Right cardiac atrium (tissue), 5 donors: Measurements from ENCODE around the gene SGCA. TPM values are rescaled to one million over a fixed set of nuclear protein-coding genes. Genes with fewer than 3 reads are reported as not detected.

Source experiments
- ATAC-seq, 2 donors: fragments of 200-7000 bp; cut with Tn5 transposase; one replicate each; pipeline versions ENCODE4 v1.8.0 to v1.9.1; 2020; ENCODE audit warnings: moderate library complexity in 2 of 2, mild to moderate bottlenecking in 1 of 2
- DNase-seq, 3 donors: peaks; one replicate each; pipeline ENCODE4 v3.0.0-alpha.2; 2020
- H3K27ac ChIP-seq: one replicate; pipeline ENCODE4 v1.5.1; 2013; ENCODE audit warnings: mild to moderate bottlenecking, low read length, control low read depth, moderate library complexity
- H3K27me3 ChIP-seq: one replicate; pipeline ENCODE4 v1.6.1; 2013; ENCODE audit not compliant: control insufficient read depth, insufficient read depth
- H3K4me1 ChIP-seq: one replicate; pipeline ENCODE4 v1.6.1; 2013; ENCODE audit warnings: low read length; ENCODE audit not compliant: control insufficient read depth, insufficient read depth
- H3K4me3 ChIP-seq: one replicate; pipeline ENCODE4 v1.5.1; 2013; ENCODE audit warnings: low read length, control low read depth
- H3K9me3 ChIP-seq: one replicate; pipeline ENCODE4 v1.6.1; 2013; ENCODE audit warnings: low read length; ENCODE audit not compliant: control insufficient read depth
- WGBS: extraction: QIAGEN DNeasy Blood & Tissue Kit; methylation state at CpG from one replicate; pipeline ENCODE4 v1.1.7; 2013; 5-methylcytosine and 5-hydroxymethylcytosine counted together
- intact Hi-C, 4 donors: fragments of 100-400 bp; cut with DNase I; formaldehyde crosslinking; loops; one replicate each; pipeline versions ENCODE4 v1.11.0 to v1.14.0; 2022 to 2023
- polyA plus RNA-seq: library from polyadenylated mRNA; stranded (reverse); fragments of 200-250 nt; gene quantifications from one replicate; pipeline ENCODE4 v1.2.3, GENCODE V29; 2013
- total RNA-seq, 4 donors: library from RNA; stranded (reverse); fragmentation: NEBNext Ultra II Directional; extraction: Animal tissue kit (Norgen Biotek cat#: 25700); gene quantifications; one replicate each; pipeline ENCODE4 v1.2.1, GENCODE V29; 2021
- donor health status: healthy with polysubstance abuse.
- donor health status: DM: no; HTN: yes; CAD: no.
- donor health status: DM: no; HTN: no; CAD: no.
- donor health status: DM: no; HTN: yes; CAD: no; lungs with severe emphysema.
- donor health status: DM: yes; HTN: yes; CAD: no.

Gene SGCA
- total and polyA plus RNA-seq, 5 donors = 127 to 156 (median 134) TPM

DNA sequence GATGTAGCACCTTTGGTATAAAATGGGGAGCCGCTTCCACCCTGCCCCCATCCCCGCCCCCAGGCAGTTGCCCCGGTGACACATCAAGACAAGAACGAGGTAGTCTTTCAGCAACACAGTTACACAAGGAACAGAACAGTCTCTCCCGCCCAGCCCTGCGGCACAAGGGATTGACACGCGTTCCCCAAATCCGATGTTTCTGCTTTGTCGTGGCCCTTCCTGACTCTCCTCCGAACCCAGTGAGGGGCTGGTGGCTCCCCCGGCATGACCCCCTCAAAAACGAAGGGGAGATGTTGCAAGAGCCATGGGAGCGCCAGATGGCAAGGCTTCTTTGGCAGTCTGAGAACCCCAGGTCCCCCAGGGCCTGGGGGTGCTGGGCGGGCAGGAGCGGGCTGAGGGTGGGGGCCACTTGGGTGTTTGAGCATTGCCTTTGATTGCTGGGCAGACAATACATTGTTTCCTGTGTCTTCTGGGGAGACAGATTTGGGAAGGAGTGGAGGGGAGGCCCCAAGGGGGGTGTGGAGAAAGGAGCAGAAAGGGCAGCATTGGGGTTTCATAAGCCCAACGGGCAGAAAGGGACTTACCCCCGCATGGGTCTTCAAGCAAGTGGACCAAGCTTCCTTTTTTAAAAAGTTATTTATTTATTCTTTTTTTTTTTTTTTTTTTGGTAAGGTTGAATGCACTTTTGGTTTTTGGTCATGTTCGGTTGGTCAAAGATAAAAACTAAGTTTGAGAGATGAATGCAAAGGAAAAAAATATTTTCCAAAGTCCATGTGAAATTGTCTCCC, 19.0 kb downstream of the SGCA start:
- Histone ChIP-seq H3K27me3 (no peaks in the 10 kb centered on the region), H3K4me1 (no peaks in the 10 kb centered on the region), H3K27ac (no peak overlapping the region), H3K9me3 (no peaks in the 10 kb centered on the region), H3K4me3 (no peak overlapping the region)
- peak in 1 of 2 donors; percentile 29 for ATAC-seq
- intact Hi-C loops = no loop called here
- 50% methylated on average over 19 of the region's 19 CpGs for WGBS
- peak in 2 of 3 donors; percentile 72 to 79 for DNase-seq

DNA sequence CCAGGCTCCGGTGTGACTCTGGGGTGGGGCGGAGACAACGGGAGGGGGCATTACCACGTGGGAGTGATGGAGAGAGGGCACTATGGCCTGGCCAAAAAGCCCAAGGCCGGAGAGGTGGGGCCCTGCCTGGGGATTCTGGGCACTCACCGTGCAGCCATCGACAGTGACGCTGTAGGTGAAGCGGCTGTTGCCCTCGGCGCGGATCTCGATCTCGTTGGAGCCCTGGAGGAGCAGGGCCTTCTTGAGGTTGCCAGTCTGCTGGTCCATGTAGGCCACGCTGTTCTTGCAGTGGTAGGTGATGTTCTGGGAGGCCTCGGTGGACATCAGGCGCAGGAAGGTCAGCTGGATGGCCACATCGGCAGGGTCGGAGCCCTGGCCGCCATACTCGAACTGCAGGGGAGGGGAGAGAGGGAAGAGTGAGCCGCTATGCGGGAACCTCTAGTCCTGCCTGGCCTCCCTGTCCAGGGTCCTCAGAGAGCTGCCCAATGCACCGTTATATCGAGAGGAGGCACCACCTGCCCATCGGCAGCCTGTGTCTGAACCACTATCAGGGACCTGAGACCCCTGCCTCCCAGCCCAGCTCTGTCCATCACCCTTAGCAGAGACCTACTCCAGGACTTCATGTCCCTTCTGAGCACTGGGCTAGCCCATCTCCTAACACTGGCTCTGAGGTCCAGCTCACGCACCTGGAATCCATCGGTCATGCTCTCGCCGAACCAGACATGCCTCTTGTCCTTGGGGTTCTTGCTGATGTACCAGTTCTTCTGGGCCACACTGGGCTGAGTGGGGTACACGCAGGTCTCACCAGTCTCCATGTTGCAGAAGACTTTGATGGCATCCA, 20.0 kb downstream of the SGCA start:
- Histone ChIP-seq H3K4me1 (no peaks in the 10 kb centered on the region), H3K4me3 (no peak overlapping the region), H3K27ac (no peak overlapping the region), H3K27me3 (no peaks in the 10 kb centered on the region), H3K9me3 (no peaks in the 10 kb centered on the region)
- ATAC-seq (no peak), DNase-seq (peak in 2 of 3 donors; percentile 53 to 58)
- intact Hi-C loops = no loop called here
- WGBS = 72% methylated on average over 31 of the region's 31 CpGs

- intact Hi-C loops = no loop called here
- ATAC-seq (no peak), DNase-seq (peak in 2 of 3 donors; percentile 46 to 47)
- no peak overlapping the region for H3K4me3 ChIP-seq
- no peaks in the 10 kb centered on the region for H3K9me3 ChIP-seq
- H3K4me1 ChIP-seq = no peaks in the 10 kb centered on the region
- H3K27ac ChIP-seq = no peak overlapping the region
- WGBS = 71% methylated on average over 24 of the region's 24 CpGs
- H3K27me3 ChIP-seq = no peaks in the 10 kb centered on the region
These were observed 21.0 kb downstream of the SGCA start for GRCh38 chr17:50186661-50187393.

GRCh38 chr17:50187394-50187725, 21.6 kb downstream of the SGCA start:
- H3K4me3 ChIP-seq = no peak overlapping the region
- no peaks in the 10 kb centered on the region for H3K27me3 ChIP-seq
- 71% methylated on average over 4 of the region's 4 CpGs for WGBS
- no peaks in the 10 kb centered on the region for H3K4me1 ChIP-seq
- H3K27ac ChIP-seq = no peak overlapping the region
- DNase-seq (peak in 1 of 3 donors; percentile 37), ATAC-seq (no peak)
- intact Hi-C loops = no loop called here
- H3K9me3 ChIP-seq = no peaks in the 10 kb centered on the region

GRCh38 chr17:50187751-50188530, 22.1 kb downstream of the SGCA start:
- intact Hi-C loops = no loop called here
- no peak overlapping the region for H3K27ac ChIP-seq
- DNase-seq (peak in 2 of 3 donors; percentile 28 to 42), ATAC-seq (no peak)
- H3K4me3 ChIP-seq = no peak overlapping the region
- no peaks in the 10 kb centered on the region for H3K27me3 ChIP-seq
- H3K9me3 ChIP-seq = no peaks in the 10 kb centered on the region
- WGBS = 62% methylated on average over 17 of the region's 17 CpGs
- H3K4me1 ChIP-seq = no peaks in the 10 kb centered on the region

GRCh38 chr17:50188531-50188920, 22.7 kb downstream of the SGCA start:
- intact Hi-C loops = no loop called here
- WGBS = 67% methylated on average over 13 of the region's 13 CpGs
- ATAC-seq (no peak), DNase-seq (peak in 2 of 3 donors; percentile 48 to 63)
- Histone ChIP-seq H3K9me3 (no peaks in the 10 kb centered on the region), H3K4me3 (no peak overlapping the region), H3K27me3 (no peaks in the 10 kb centered on the region), H3K27ac (no peak overlapping the region), H3K4me1 (no peaks in the 10 kb centered on the region)

- H3K4me1 ChIP-seq = no peaks in the 10 kb centered on the region
- no peak overlapping the region for H3K4me3 ChIP-seq
- H3K9me3 ChIP-seq = no peaks in the 10 kb centered on the region
- no peaks in the 10 kb centered on the region for H3K27me3 ChIP-seq
- WGBS = 67% methylated on average over 11 of the region's 11 CpGs
- intact Hi-C loops = no loop called here
- ATAC-seq = no peak
- peak in 1 of 3 donors; percentile 54 for DNase-seq
- H3K27ac ChIP-seq = no peak overlapping the region
These were observed 23.2 kb downstream of the SGCA start for GRCh38 chr17:50188921-50189549.

GRCh38 chr17:50189550-50190292, 23.9 kb downstream of the SGCA start:
- WGBS = 62% methylated on average over 20 of the region's 20 CpGs
- Histone ChIP-seq H3K4me1 (no peaks in the 10 kb centered on the region), H3K27ac (no peak overlapping the region), H3K4me3 (no peak overlapping the region), H3K27me3 (no peaks in the 10 kb centered on the region), H3K9me3 (no peaks in the 10 kb centered on the region)
- intact Hi-C loops = loop anchor here in 1 of 4 donors (10.0 kb wide), 1 partner anchor 55 kb away; the partner anchor contains the start of gene SAMD14
- peak in 1 of 3 donors; percentile 51 for DNase-seq
- ATAC-seq = no peak

GRCh38 chr17:50190293-50190602, 24.4 kb downstream of the SGCA start:
- H3K9me3 ChIP-seq = no peaks in the 10 kb centered on the region
- intact Hi-C loops = loop anchor here in 1 of 4 donors (10.0 kb wide), 1 partner anchor 55 kb away; the partner anchor contains the start of gene SAMD14
- no peaks in the 10 kb centered on the region for H3K27me3 ChIP-seq
- DNase-seq = no peak
- 73% methylated on average over 8 of the region's 8 CpGs for WGBS
- no peaks in the 10 kb centered on the region for H3K4me1 ChIP-seq
- no peak overlapping the region for H3K27ac ChIP-seq
- no peak overlapping the region for H3K4me3 ChIP-seq
- ATAC-seq = no peak
